Stomach (tissue), 9 donors: ENCODE data around the gene BRSK2. TPM values are rescaled to one million over a fixed set of nuclear protein-coding genes. Genes with fewer than 3 reads are reported as not detected.
A peak's percentile ranks its signal among the peaks of the same experiment; 100 is the strongest.

Experiments used
- DNase-seq, 2 donors: peaks; one replicate each; pipeline versions ENCODE4 v3.0.0 to v3.0.0-alpha.2; 2013 to 2019
- H3K27ac ChIP-seq, 5 donors: fragments of 200-600 bp in 4 of 5; sonication (generic) in 4 of 5; one replicate each; pipeline ENCODE4 v1.5.1; 2013 to 2019; ENCODE audit warnings: mild to moderate bottlenecking in 1 of 5, moderate library complexity in 1 of 5
- H3K27me3 ChIP-seq, 3 donors: fragments of 200-600 bp; sonication (generic); one replicate each; pipeline ENCODE4 v1.5.1; 2017 to 2019; ENCODE audit warnings: mixed run types in 1 of 3
- H3K36me3 ChIP-seq, 4 donors: fragments of 200-600 bp; sonication (generic); 1 replicate in 3 of 4; 2 replicates in 1 of 4; pipeline ENCODE4 v1.5.1; 2016 to 2019
- H3K4me1 ChIP-seq, 4 donors: fragments of 200-600 bp; sonication (generic); one replicate each; pipeline ENCODE4 v1.5.1; 2016 to 2019
- H3K4me3 ChIP-seq, 4 donors: fragments of 200-600 bp; sonication (generic) in 3 of 4; one replicate each; pipeline ENCODE4 v1.5.1; 2016 to 2019; ENCODE audit warnings: mild to moderate bottlenecking in 1 of 4
- H3K9me3 ChIP-seq, 4 donors: fragments of 200-600 bp; sonication (generic); one replicate each; pipeline ENCODE4 v1.5.1; 2016 to 2019
- CTCF ChIP-seq, 7 experiments: fragments of 450-650 bp in 4 of 7; fragments of 200-600 bp in 3 of 7; sonication (generic) in 3 of 7; IDR thresholded peaks; one replicate each; pipeline ENCODE4 v1.5.1; 2016 to 2019; ENCODE audit warnings: antibody characterized with exemption in 7 of 7, control low read depth in 2 of 7, mild to moderate bottlenecking in 1 of 7
- EP300 ChIP-seq: sonication (generic); formaldehyde crosslinking; IDR thresholded peaks from one replicate; pipeline ENCODE4 v1.6.1; 2017; ENCODE audit warnings: antibody characterized with exemption
- POLR2A ChIP-seq, 4 donors: fragments of 450-650 bp; IDR thresholded peaks; one replicate each; pipeline ENCODE4 v1.6.1; 2016; ENCODE audit warnings: antibody characterized with exemption in 4 of 4, control low read depth in 2 of 4, mild to moderate bottlenecking in 1 of 4, moderate library complexity in 1 of 4
- POLR2AphosphoS5 ChIP-seq, 3 donors: sonication (generic); formaldehyde crosslinking; IDR thresholded peaks; one replicate each; pipeline ENCODE4 v1.6.1; 2016; ENCODE audit warnings: antibody characterized with exemption in 3 of 3
- WGBS, 5 donors: extraction: QIAGEN DNeasy Blood & Tissue Kit in 3 of 5; methylation state at CpG; one replicate each; pipeline versions ENCODE4 v1.1.5 to v1.1.7; 2013 to 2018; 5-methylcytosine and 5-hydroxymethylcytosine counted together
- intact Hi-C: fragments of 100-400 bp; cut with DNase I; formaldehyde crosslinking; loops from one replicate; pipeline ENCODE4 v1.15.1; 2023; ENCODE audit warnings: low total_unique reads
- polyA plus RNA-seq, 3 donors: library from polyadenylated mRNA; stranded (reverse); fragments of 200-250 nt; gene quantifications; one replicate each; pipeline ENCODE4 v1.2.3, GENCODE V29; 2013
- total RNA-seq, 5 donors: library from RNA; depleted of rRNA; stranded (reverse); fragments of >200 nt; gene quantifications; one replicate each; pipeline versions ENCODE4 v1.1.0 to v1.2.3, GENCODE V29; 2014 to 2016
- donor health status: healthy with polysubstance abuse.
- donor health status: Bipolar disorder and iron deficiency.
- donor health status: healthy.

The BRSK2 gene
- total and polyA plus RNA-seq, 8 donors = 1.8 to 6.9 (median 1.8) TPM; not detected in 3

- H3K9me3 ChIP-seq = no peaks in the 10 kb centered on the region
- whole genome bisulfite sequencing, 5 donors = 94 to 97% (median 96%) methylated on average over 16 to 22 of the region's 22 CpGs
- no peak overlapping the region for H3K4me3 ChIP-seq
- peaks cover 0 to 7% (median 0%) of the 10 kb centered on the region in 4 donors for H3K4me1 ChIP-seq
- intact Hi-C loops = no loop called here
- no peaks in the 10 kb centered on the region for H3K27me3 ChIP-seq
- peaks cover 44 to 100% (median 100%) of the 10 kb centered on the region in 4 donors for H3K36me3 ChIP-seq
- TF ChIP-seq CTCF (IDR thresholded peaks at IDR 0.05) (no peak), POLR2A (IDR thresholded peaks at IDR 0.05) (no peak), EP300 (no peak), POLR2AphosphoS5 (IDR thresholded peaks at IDR 0.05) (no peak)
- DNase-seq = no peak
- H3K27ac ChIP-seq = no peak overlapping the region
These were observed 84.1 kb downstream of the BRSK2 start for GRCh38 chr11:1473786-1474185.

GRCh38 chr11:1475841-1476240 lies 86.1 kb downstream of the BRSK2 start:
- Histone ChIP-seq H3K4me1 (peaks cover 0 to 26% (median 14%) of the 10 kb centered on the region in 4 donors), H3K36me3 (peaks cover 44 to 100% (median 100%) of the 10 kb centered on the region in 4 donors), H3K4me3 (no peak overlapping the region), H3K9me3 (no peaks in the 10 kb centered on the region), H3K27me3 (no peaks in the 10 kb centered on the region), H3K27ac (no peak overlapping the region)
- no peak for DNase-seq
- intact Hi-C loops = no loop called here
- TF ChIP-seq EP300 (no peak), POLR2AphosphoS5 (IDR thresholded peaks at IDR 0.05) (no peak), CTCF (IDR thresholded peaks at IDR 0.05) (no peak), POLR2A (IDR thresholded peaks at IDR 0.05) (no peak)
- 88 to 95% (median 92%) methylated on average over 12 of the region's 12 CpGs for WGBS, 5 donors

- Histone ChIP-seq H3K4me1 (peaks cover 12 to 39% (median 23%) of the 10 kb centered on the region in 4 donors), H3K36me3 (peaks cover 40 to 95% (median 89%) of the 10 kb centered on the region in 4 donors), H3K9me3 (no peaks in the 10 kb centered on the region), H3K4me3 (no peak overlapping the region), H3K27ac (no peak overlapping the region), H3K27me3 (no peaks in the 10 kb centered on the region)
- no peak for DNase-seq
- intact Hi-C loops = no loop called here
- WGBS, 5 donors = 86 to 89% (median 88%) methylated on average over 20 of the region's 20 CpGs
- TF ChIP-seq POLR2AphosphoS5 (IDR thresholded peaks at IDR 0.05) (no peak), CTCF (IDR thresholded peaks at IDR 0.05) (no peak), POLR2A (IDR thresholded peaks at IDR 0.05) (no peak), EP300 (no peak)
These were observed 87.4 kb downstream of the BRSK2 start for GRCh38 chr11:1476940-1477736.

GRCh38 chr11:1478011-1478410 lies 88.3 kb downstream of the BRSK2 start:
- Histone ChIP-seq H3K9me3 (no peaks in the 10 kb centered on the region), H3K4me1 (peaks cover 20 to 47% (median 31%) of the 10 kb centered on the region in 4 donors), H3K27me3 (no peaks in the 10 kb centered on the region), H3K36me3 (peaks cover 40 to 90% (median 82%) of the 10 kb centered on the region in 4 donors), H3K4me3 (no peak overlapping the region), H3K27ac (no peak overlapping the region)
- WGBS, 5 donors = 90 to 97% (median 95%) methylated on average over 7 to 13 of the region's 13 CpGs
- DNase-seq = no peak
- TF ChIP-seq POLR2AphosphoS5 (IDR thresholded peaks at IDR 0.05) (no peak), EP300 (no peak)
- intact Hi-C loops = no loop called here

GRCh38 chr11:1478544-1478943 lies 88.8 kb downstream of the BRSK2 start:
- TF ChIP-seq POLR2AphosphoS5 (IDR thresholded peaks at IDR 0.05) (no peak), EP300 (no peak), POLR2A (IDR thresholded peaks at IDR 0.05) (no peak), CTCF (IDR thresholded peaks at IDR 0.05) (no peak)
- DNase-seq = no peak
- Histone ChIP-seq H3K27ac (peak overlapping the region in 1 of 5 donors; percentile 84), H3K4me1 (peaks cover 26 to 53% (median 36%) of the 10 kb centered on the region in 4 donors), H3K36me3 (peaks cover 35 to 84% (median 77%) of the 10 kb centered on the region in 4 donors), H3K4me3 (no peak overlapping the region), H3K27me3 (no peaks in the 10 kb centered on the region), H3K9me3 (no peaks in the 10 kb centered on the region)
- intact Hi-C loops = no loop called here
- 72 to 87% (median 75%) methylated on average over 8 to 9 of the region's 9 CpGs for WGBS, 5 donors
